GM19372 (cell line): Measurements from ENCODE around the gene FAM53B.
"Not testable (repeated sequence)": the region's sequence is repeated elsewhere in the genome, so short reads cannot be mapped to it uniquely, and the experiment has no call there.

Experiments
- ATAC-seq: cut with Tn5 transposase; IDR thresholded peaks from one replicate; pipeline ENCODE4 v1.9.1; 2021; ENCODE audit warnings: mild to moderate bottlenecking, low read depth, moderate library complexity; ENCODE audit not compliant: unreplicated experiment

Gene FAM53B

GRCh38 chr10:124619195-124619594, 125.0 kb downstream of the FAM53B start:
- no peak for ATAC-seq

GRCh38 chr10:124618470-124619073, 125.6 kb downstream of the FAM53B start:
- ATAC-seq = no peak

DNA sequence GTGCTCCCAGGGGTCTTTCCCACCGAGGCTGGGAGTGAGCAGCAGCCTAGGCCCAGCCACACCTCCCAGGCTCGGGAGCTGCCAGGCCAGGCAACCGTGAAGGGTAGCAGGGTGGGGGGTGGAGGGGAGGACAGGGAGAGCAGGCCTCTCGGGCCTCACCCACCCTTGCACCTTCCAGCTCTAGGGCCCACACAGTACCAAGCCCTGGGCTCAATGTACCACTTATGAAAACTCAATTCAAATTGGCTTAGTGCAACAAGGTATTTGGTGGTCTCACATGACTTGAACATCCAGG, 127.4 kb downstream of the FAM53B start:
- no peak for ATAC-seq

DNA sequence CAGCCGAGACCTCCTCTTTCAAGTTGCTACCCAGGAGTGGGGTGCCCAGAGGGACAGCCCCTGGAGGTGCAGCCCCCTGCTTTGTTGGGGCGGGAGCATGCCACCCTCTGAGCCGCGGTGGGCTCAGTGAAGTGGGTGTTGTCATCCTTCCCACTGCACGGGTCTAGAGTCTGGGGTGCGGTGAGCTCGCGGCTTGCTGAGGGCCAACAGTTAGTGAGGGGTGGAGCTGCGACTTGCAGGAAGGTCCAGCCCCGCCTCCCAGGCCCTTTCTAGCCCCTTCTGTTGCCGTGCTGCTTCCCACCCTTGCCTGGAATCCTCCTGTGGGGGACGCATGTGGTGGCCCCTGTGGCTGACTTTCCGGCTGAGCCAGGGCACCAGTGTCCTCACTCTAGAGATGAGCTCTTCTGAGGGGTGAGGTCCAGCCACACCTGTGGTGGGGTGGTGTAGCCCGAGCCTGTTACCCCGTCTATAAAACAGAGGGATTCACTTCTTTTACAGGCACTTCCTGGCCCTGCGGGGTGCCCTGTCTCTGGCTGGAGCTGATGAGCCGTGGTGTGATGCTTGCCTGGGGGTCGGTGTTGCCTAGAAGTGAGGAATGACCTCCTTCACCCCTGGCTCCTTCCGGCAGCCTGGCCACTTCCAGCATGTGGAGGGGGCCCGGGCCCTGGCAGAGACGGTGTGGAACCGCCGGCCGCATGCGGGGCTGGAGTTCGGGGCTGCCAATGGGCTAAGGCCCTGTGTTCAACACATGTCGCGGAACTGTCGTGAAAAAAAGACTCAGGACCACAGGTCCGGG, 127.9 kb downstream of the FAM53B start:
- no peak for ATAC-seq

DNA sequence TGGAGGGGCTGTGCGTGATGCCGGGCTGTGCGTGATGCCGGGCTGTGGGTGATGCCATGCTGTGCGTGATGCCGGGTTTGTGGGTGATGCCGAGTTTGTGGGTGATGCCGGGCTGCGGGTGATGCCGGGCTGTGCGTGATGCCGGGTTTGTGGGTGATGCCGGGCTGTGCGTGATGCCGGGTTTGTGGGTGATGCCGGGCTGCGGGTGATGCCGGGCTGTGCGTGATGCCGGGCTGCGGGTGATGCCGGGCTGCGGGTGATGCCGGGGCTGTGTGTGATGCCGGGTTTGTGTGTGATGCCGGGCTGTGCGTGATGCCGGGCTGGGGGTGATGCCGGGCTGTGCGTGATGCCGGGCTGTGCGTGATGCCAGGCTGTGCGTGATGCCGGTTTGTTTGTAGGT, 128.9 kb downstream of the FAM53B start:
- ATAC-seq = no peak

DNA sequence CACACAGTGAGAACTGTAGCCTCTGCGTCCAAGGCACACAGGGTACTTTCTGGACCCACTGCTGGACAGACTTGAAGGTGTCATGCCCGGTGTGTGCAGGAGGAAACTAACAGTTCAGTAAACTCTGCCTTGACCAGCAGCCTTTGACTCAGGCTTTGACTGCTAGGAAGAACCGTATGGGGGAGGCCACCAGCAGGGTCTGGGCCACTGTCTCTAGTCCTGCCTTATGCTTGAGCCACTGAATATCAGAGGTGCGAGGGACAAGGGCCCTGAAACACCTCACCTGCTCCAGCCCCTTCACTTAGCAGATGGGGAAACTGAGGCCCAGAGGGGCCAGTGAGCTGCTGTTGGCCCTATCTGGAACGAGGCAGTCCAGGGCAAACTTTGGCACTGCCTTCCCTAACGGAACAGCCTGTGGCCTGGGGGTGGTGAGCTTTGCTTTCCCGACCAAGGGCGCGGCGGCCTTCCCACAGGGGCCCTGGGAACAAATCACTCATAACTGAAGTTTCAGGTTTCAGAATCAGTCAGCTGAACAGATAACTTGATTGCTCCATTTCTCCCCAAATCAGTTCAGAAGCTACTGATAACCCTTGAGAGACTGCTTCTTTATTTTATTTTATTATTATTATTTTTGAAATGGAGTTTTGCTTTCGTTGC, 130.0 kb downstream of the FAM53B start:
- peak; percentile 48 for ATAC-seq

GRCh38 chr10:124612611-124613498, 131.3 kb downstream of the FAM53B start:
- ATAC-seq = no peak

GRCh38 chr10:124611738-124612137, 132.4 kb downstream of the FAM53B start:
- ATAC-seq = no peak

DNA sequence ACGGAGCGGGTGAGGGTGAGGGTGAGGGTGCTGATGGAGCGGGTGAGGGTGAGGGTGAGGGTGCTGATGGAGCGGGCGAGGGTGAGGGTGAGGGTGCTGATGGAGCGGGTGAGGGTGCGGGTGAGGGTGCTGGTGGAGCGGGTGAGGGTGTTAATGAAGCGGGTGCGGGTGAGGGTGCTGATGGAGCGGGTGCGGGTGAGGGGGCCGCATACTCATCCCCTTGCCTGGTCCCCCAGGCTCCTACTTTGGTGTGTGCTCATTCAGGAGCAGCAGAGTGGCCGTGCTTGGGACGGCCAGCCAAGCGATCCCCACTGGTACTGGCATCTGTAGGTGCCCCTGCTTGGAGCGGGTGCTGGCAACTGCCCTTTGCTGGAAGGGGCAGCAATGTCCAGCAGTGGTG, 133.3 kb downstream of the FAM53B start:
- not testable (repeated sequence) for ATAC-seq

- ATAC-seq = not testable (repeated sequence)
Observed at GRCh38 chr10:124610186-124610585, 134.0 kb downstream of the FAM53B start.

- ATAC-seq = no peak
Observed at GRCh38 chr10:124609698-124610097, 134.5 kb downstream of the FAM53B start.

DNA sequence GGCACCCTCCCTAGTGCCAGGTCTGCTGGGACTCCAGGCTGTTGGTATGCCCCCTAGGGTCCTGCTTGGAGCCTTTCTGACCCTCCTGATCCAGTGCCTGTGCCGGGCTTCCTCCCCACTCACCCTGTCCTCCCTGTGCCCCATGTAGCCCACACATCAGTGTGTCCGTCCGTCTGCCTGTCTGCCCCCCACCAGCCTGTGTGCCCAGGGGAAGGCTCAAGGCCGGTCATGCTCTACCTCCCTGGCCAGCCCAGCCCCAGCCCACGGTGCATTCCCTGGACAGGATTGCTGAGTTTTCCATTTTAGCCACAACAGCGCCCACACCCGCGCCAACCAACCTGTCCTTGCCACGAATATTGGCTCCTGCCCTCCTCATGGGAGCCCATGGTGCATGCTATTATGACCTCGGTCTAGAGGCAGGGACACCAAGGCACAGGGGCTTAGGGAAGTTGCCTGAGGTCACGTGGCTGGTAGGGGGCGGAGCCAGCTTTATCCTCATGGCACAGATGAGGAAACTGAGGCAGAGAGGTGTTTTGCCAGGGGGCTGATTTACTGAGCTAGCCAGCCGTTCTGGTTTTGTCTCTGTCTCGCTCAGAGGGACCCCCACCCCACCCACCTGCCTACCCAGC, 136.0 kb downstream of the FAM53B start:
- no peak for ATAC-seq

DNA sequence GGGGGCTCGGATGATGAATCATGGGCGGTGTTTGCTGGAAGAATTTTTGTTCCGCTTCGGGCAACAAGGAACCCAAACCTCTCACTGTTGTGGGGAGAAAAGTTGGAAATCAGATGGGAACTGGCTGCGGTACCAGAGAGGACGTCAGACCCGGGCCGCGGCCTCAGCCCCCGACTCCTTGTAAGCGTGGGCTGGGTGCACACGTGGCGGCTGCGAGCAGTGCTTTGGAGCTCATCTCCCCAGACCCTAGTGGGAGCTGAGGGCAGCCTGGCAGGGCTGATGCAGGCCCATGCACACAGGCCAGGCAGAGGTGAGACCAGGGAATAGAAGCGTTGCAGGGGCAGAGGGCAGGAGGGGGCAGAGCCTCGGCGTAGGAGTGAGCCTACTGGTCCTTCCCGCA, 136.5 kb downstream of the FAM53B start:
- no peak for ATAC-seq

GRCh38 chr10:124606822-124607221, 137.4 kb downstream of the FAM53B start:
- no peak for ATAC-seq

DNA sequence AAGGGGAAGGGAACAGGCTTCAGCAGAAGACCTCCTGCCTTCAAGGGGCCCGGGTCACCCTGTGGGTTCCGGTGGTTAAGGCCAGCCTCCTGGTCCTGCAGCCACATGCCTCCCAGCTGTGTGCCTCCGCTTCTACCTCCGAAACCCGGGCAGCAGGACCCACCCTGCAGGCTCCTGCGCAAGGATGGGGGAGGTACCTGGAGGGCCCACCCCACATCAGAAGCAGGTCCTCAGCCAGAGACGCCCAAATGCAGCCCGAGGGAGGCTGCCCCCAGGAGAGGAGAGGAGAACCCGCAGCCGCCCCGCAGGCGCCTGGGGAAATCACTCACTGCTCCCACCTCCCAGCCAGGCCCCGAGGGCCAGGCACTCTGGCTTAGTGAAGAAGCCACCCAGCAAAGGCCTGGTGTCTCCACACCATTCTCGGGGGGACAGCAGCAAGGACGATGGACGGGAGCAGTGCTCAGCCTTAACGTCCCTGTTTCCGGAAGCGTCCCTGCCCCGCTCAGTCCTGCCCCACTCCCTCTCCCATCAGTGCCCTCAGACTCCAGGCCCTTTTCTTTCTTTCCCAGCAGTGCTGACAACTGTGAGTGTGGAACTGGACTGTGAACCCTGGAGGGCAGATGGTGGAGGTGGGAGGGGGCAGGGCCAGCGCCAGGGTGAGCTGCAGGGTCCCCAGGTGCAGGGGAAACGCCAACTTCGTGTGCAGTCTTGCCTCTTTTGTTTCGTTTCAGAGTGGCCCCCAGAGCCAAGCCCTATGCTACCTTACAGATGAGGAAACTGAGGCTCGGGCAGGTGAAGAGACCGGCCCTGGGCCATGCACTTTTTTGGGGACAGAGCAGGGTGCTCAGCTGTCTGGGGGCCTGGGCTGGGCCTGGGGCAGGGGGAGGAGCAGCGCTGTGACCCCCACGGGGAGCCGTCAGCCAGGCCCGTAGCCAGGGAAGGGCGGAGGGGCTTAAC, 138.0 kb downstream of the FAM53B start:
- ATAC-seq = no peak

DNA sequence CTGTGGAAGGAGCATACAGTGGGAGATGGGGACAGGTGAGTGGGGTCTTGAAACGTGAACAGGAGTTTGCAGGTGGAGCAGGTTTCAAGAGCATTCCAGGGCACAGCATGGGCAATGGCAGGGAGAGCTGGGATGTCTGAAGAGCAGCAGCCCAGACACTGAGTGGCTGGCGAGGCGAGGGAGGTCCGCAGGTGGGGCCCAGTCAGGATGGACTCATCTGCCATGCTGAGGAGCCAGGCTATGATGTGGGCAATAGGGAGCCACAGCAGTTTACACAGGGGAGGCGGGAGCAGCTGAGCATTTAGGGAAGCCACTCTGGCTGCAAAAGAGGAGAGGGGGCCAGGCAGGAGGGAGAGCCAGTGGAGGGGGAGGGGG, 138.7 kb downstream of the FAM53B start:
- no peak for ATAC-seq

- no peak for ATAC-seq
Observed at GRCh38 chr10:124605001-124605370, 139.2 kb downstream of the FAM53B start.

DNA sequence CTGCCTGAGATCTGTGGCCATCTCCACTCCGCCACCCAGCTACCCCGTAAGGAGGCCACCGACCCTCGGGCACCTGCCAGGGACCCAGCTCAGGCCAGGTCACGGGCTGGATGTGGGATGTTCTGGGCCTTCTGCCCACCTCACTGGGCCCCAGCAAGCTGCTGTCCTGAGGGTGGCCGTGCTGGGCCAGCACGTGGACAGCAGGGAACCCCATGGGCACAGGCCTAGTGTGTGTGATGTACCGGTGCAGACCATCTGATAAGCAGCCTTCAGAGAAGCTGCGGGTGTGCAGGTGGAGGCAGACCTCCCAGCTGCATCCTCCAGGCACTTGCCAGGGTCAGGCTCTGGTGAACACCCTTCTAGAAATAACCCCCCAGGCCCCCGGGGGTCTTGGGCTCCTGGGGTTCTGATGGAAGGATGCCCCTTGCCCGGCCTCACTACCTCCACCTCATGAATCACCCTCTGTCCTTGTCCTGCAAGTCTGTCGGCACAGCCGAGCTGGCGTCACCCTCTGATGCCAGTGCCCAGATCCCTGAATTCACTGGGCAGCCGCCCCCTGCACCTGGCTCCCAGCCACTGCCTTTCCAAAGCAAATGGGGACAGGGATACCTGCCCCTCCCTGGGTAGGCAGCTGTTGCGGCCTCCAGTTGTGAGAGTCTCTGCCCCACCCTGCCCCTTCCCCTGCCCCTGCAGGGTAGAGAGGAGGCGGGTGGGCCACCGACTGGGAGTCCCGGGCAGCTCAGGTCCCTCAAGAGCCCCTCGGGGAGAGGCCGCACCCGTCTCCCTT, 139.8 kb downstream of the FAM53B start:
- ATAC-seq = no peak
